Lower lobe of right lung (tissue), 2 donors: ENCODE results near the gene SLC6A18. TPM values are rescaled to one million over a fixed set of nuclear protein-coding genes. Genes with fewer than 3 reads are reported as not detected.

Experiments used
- ATAC-seq, 2 donors: fragments of 200-7000 bp; cut with Tn5 transposase; one replicate each; pipeline ENCODE4 v1.9.1; 2020 to 2022; ENCODE audit warnings: mild to moderate bottlenecking in 2 of 2, moderate library complexity in 2 of 2
- DNase-seq: peaks from one replicate; pipeline ENCODE4 v3.0.0-alpha.2; 2020
- H3K27ac ChIP-seq: fragments of 200-600 bp; one replicate; pipeline ENCODE4 v1.8.0; 2022
- H3K27me3 ChIP-seq: fragments of 200-600 bp; one replicate; pipeline ENCODE4 v1.8.0; 2022; ENCODE audit warnings: low read depth
- H3K36me3 ChIP-seq: fragments of 200-600 bp; one replicate; pipeline ENCODE4 v1.8.0; 2022; ENCODE audit warnings: mild to moderate bottlenecking
- H3K4me1 ChIP-seq: fragments of 200-600 bp; one replicate; pipeline ENCODE4 v1.8.0; 2022
- H3K4me3 ChIP-seq: fragments of 200-600 bp; one replicate; pipeline ENCODE4 v1.8.0; 2022; ENCODE audit warnings: mild to moderate bottlenecking
- H3K9me3 ChIP-seq: fragments of 200-600 bp; one replicate; pipeline ENCODE4 v1.8.0; 2022
- CTCF ChIP-seq: fragments of 200-600 bp; IDR thresholded peaks from one replicate; pipeline ENCODE4 v1.8.0; 2022; ENCODE audit warnings: antibody characterized with exemption, mild to moderate bottlenecking
- intact Hi-C: fragments of 100-400 bp; cut with DNase I; formaldehyde crosslinking; loops from one replicate; pipeline ENCODE4 v1.11.0; 2022
- total RNA-seq: library from RNA; stranded (reverse); fragmentation: NEBNext Ultra II Directional; extraction: Animal tissue kit (Norgen Biotek cat#: 25700); gene quantifications from one replicate; pipeline ENCODE4 v1.2.1, GENCODE V29; 2021
- donor health status: DM: no; HTN: yes; CAD: no; lungs with severe emphysema.

Gene SLC6A18
- total RNA-seq, 1 donor from 2014 or later: not detected

GRCh38 chr5:1292139-1292538 lies 67.0 kb downstream of the SLC6A18 start:
- ATAC-seq: no peak
- H3K36me3 ChIP-seq: no peaks in the 10 kb centered on the region
- no peak for DNase-seq
- TF ChIP-seq CTCF: no peak
- H3K4me1 ChIP-seq: no peaks in the 10 kb centered on the region
- no peaks in the 10 kb centered on the region for H3K9me3 ChIP-seq
- peaks cover 46% of the 10 kb centered on the region for H3K27me3 ChIP-seq
- H3K27ac ChIP-seq: no peak overlapping the region
- intact Hi-C loops: no loop called here
- H3K4me3 ChIP-seq: no peak overlapping the region

- ATAC-seq (no peak), DNase-seq (no peak)
- intact Hi-C loops: no loop called here
- Histone ChIP-seq H3K4me1 (no peaks in the 10 kb centered on the region), H3K27ac (no peak overlapping the region), H3K4me3 (no peak overlapping the region), H3K36me3 (no peaks in the 10 kb centered on the region), H3K9me3 (no peaks in the 10 kb centered on the region), H3K27me3 (peaks cover 49% of the 10 kb centered on the region)
- TF ChIP-seq CTCF: no peak
Observed at GRCh38 chr5:1292846-1293415, 67.8 kb downstream of the SLC6A18 start.

- no peaks in the 10 kb centered on the region for H3K36me3 ChIP-seq
- ATAC-seq (peak in 1 of 2 donors; percentile 34), DNase-seq (no peak)
- H3K9me3 ChIP-seq: no peaks in the 10 kb centered on the region
- intact Hi-C loops: no loop called here
- H3K4me1 ChIP-seq: no peaks in the 10 kb centered on the region
- no peak for TF ChIP-seq CTCF
- H3K27me3 ChIP-seq: peaks cover 51% of the 10 kb centered on the region
- H3K4me3 ChIP-seq: no peak overlapping the region
- H3K27ac ChIP-seq: no peak overlapping the region
Observed at GRCh38 chr5:1293416-1294205, 68.4 kb downstream of the SLC6A18 start.

GRCh38 chr5:1294206-1294834 lies 69.1 kb downstream of the SLC6A18 start:
- ATAC-seq (no peak), DNase-seq (no peak)
- Histone ChIP-seq H3K27me3 (peaks cover 51% of the 10 kb centered on the region), H3K36me3 (no peaks in the 10 kb centered on the region), H3K4me1 (no peaks in the 10 kb centered on the region), H3K4me3 (peak overlapping the region; percentile 17), H3K27ac (no peak overlapping the region), H3K9me3 (no peaks in the 10 kb centered on the region)
- TF ChIP-seq CTCF: no peak
- intact Hi-C loops: no loop called here

- Histone ChIP-seq H3K36me3 (no peaks in the 10 kb centered on the region), H3K4me3 (peak within 1 kb of the TSS; percentile 17), H3K9me3 (no peaks in the 10 kb centered on the region), H3K4me1 (no peaks in the 10 kb centered on the region), H3K27me3 (peaks cover 51% of the 10 kb centered on the region), H3K27ac (no peak within 1 kb of the TSS)
- intact Hi-C loops: no loop called here
- DNase-seq (peak; percentile 32), ATAC-seq (peak; percentile 39 to 57)
- TF ChIP-seq CTCF: no peak
Observed at GRCh38 chr5:1294835-1295649, 69.9 kb downstream of the SLC6A18 start, which contains the start of gene TERT. Gene TERT (minus strand): TSS chr5:1295068. CDS start chr5:1294989, 79 bp downstream.
